Panc1 (cell line): ENCODE results near the gene USP6NL. TPM values are rescaled to one million over a fixed set of nuclear protein-coding genes. Genes with fewer than 3 reads are reported as not detected.

Experiments
- ATAC-seq: fragments of 200-7000 bp; cut with Tn5 transposase; 2 replicates; pipeline ENCODE4 v1.9.1; 2020; ENCODE audit warnings: mild to moderate bottlenecking, moderate library complexity
- BruUV-seq: library from RNA; stranded (reverse); fragments of 400-500 nt; replicated peaks from 2 replicates; lab custom pipeline; 2021; lab: Mats Ljungman, UMichigan
- CTCF ChIA-PET: fragments of 300-600 bp; sonication (Branson Sonifier 250); formaldehyde crosslinking; loops from one replicate; lab custom pipeline; 2022; ENCODE audit warnings: antibody characterized with exemption; lab: Charles Lee
- POLR2A ChIA-PET: fragments of 300-600 bp; sonication (Branson Sonifier 250); formaldehyde crosslinking; loops from one replicate; lab custom pipeline; 2022; ENCODE audit warnings: antibody characterized with exemption; lab: Charles Lee
- DNase-seq: peaks from one replicate; pipeline ENCODE4 v3.0.0-alpha.2; 2010; ENCODE audit warnings: low read depth, low spot score
- H3K27ac ChIP-seq: 2 replicates; pipeline ENCODE4 v1.5.1; 2011; ENCODE audit warnings: mild to moderate bottlenecking, low read length, inconsistent platforms
- H3K27me3 ChIP-seq: fragments of 200-500 bp; sonication (Bioruptor generic); 2 replicates; pipeline ENCODE4 v1.6.0; 2014; ENCODE audit warnings: low read length, inconsistent platforms; ENCODE audit not compliant: control insufficient read depth, insufficient read depth
- H3K36me3 ChIP-seq: fragments of 200-500 bp; sonication (Bioruptor generic); 2 replicates; pipeline ENCODE4 v1.5.1; 2014; ENCODE audit warnings: inconsistent platforms, mild to moderate bottlenecking, low read length, moderate library complexity; ENCODE audit not compliant: control insufficient read depth, insufficient read depth
- H3K4me1 ChIP-seq: 2 replicates; pipeline ENCODE4 v1.5.1; 2011; ENCODE audit warnings: inconsistent platforms, mild to moderate bottlenecking, low read length, moderate library complexity; ENCODE audit not compliant: control insufficient read depth, insufficient read depth
- H3K4me3 ChIP-seq, 2 experiments: 2 replicates each; pipeline ENCODE4 v1.5.1; 2011 to 2012; ENCODE audit warnings: low read depth in 2 of 2, low read length in 2 of 2, mild to moderate bottlenecking in 2 of 2, inconsistent platforms in 1 of 2, moderate library complexity in 1 of 2
- H3K9me3 ChIP-seq: fragments of 200-500 bp; sonication (Bioruptor generic); 2 replicates; pipeline ENCODE4 v1.5.1; 2014; ENCODE audit warnings: low read depth, mild to moderate bottlenecking, inconsistent platforms, low read length, moderate library complexity; ENCODE audit not compliant: control insufficient read depth, insufficient read depth
- CTCF ChIP-seq: fragments of 450-650 bp; IDR thresholded peaks from 2 replicates; pipeline ENCODE4 v1.5.1; 2017; ENCODE audit warnings: mild to moderate bottlenecking
- POLR2AphosphoS5 ChIP-seq: IDR thresholded peaks from 2 replicates; pipeline ENCODE4 v1.6.1; 2012; ENCODE audit warnings: mild to moderate bottlenecking, low read depth, low read length, moderate library complexity
- REST ChIP-seq, 2 experiments: IDR thresholded peaks; 2 replicates each; pipeline ENCODE4 v1.6.1; 2011 to 2012; ENCODE audit warnings: low read depth in 2 of 2, control low read depth in 1 of 2, low read length in 1 of 2, mild to moderate bottlenecking in 1 of 2, moderate library complexity in 1 of 2; ENCODE audit not compliant: insufficient read depth in 1 of 2
- SIN3A ChIP-seq: IDR thresholded peaks from 2 replicates; pipeline ENCODE4 v1.6.1; 2012; ENCODE audit warnings: low read depth, mild to moderate bottlenecking, low read length, moderate library complexity, borderline replicate concordance; ENCODE audit not compliant: insufficient read depth
- TCF7L2 ChIP-seq: IDR thresholded peaks from 2 replicates; pipeline ENCODE4 v1.6.1; 2011; ENCODE audit warnings: mild to moderate bottlenecking, low read depth, low read length, inconsistent platforms
- in situ Hi-C: cut with HindIII; loops from 2 replicates; pipeline ENCODE4 v1.10.0; 2016; ENCODE audit warnings: low sequenced_read_pairs, low pct_unique_long_range_greater_than_20kb
- intact Hi-C: fragments of 100-400 bp; cut with micrococcal nuclease; formaldehyde crosslinking; loops from one replicate; pipeline ENCODE4 v1.10.0; 2022; ENCODE audit not compliant: unreplicated experiment
- total RNA-seq: library from RNA; stranded (reverse); gene quantifications from one replicate; pipeline ENCODE4 v1.2.1, GENCODE V29; 2021; ENCODE audit not compliant: unreplicated experiment

USP6NL gene
- total RNA-seq, 1 experiment from 2014 or later = 13.9 TPM

GRCh38 chr10:11433657-11434056, 177.8 kb downstream of the USP6NL start:
- Histone ChIP-seq H3K27me3 (no peaks in the 10 kb centered on the region), H3K4me1 (no peaks in the 10 kb centered on the region), H3K36me3 (no peaks in the 10 kb centered on the region), H3K27ac (no peak overlapping the region), H3K4me3 (no peak overlapping the region), H3K9me3 (no peaks in the 10 kb centered on the region)
- in situ Hi-C loops (no loop called here), intact Hi-C loops (no loop called here)
- TF ChIP-seq TCF7L2 = no peak
- no peak for TF ChIP-seq CTCF
- no peak for TF ChIP-seq REST (IDR thresholded peaks at IDR 0.05; ENCODE audit: insufficient read depth in 1 of 2, low read depth in 2 of 2, low read length in 1 of 2)
- TF ChIP-seq SIN3A = no peak
- TF ChIP-seq POLR2AphosphoS5 = no peak
- no TSS peak for BruUV-seq
- DNase-seq = no peak
- no peak for ATAC-seq
- POLR2A ChIA-PET = no interaction called here
- CTCF ChIA-PET = no interaction called here

- H3K9me3 ChIP-seq = no peaks in the 10 kb centered on the region
- no peak overlapping the region for H3K4me3 ChIP-seq
- in situ Hi-C loops = no loop called here
- no peaks in the 10 kb centered on the region for H3K36me3 ChIP-seq
- ChIA-PET CTCF (no interaction called here), POLR2A (no interaction called here)
- TF ChIP-seq REST (IDR thresholded peaks at IDR 0.05; ENCODE audit: insufficient read depth in 1 of 2, low read depth in 2 of 2, low read length in 1 of 2) (no peak), TCF7L2 (no peak), SIN3A (no peak), POLR2AphosphoS5 (no peak), CTCF (no peak)
- DNase-seq (no peak), ATAC-seq (no peak)
- BruUV-seq = no TSS peak
- H3K4me1 ChIP-seq = no peaks in the 10 kb centered on the region
- H3K27ac ChIP-seq = no peak overlapping the region
- intact Hi-C loops = no loop called here
- no peaks in the 10 kb centered on the region for H3K27me3 ChIP-seq
These were observed 180.3 kb downstream of the USP6NL start for GRCh38 chr10:11431216-11431555.
